ENCODE measurements around the gene PPP1R3A. TPM values are rescaled to one million over a fixed set of nuclear protein-coding genes. Genes with fewer than 3 reads are reported as not detected.

The PPP1R3A gene
- total RNA-seq: not detected in 2 replicates

GRCh38 chr7:113918946-113919345 lies at the start of gene PPP1R3A:
TSS of gene PPP1R3A (minus strand) at chr7:113919009. CDS start at chr7:113918996, 13 bp downstream.

